ENCODE results near the gene SKIC3. TPM values are rescaled to one million over a fixed set of nuclear protein-coding genes. Genes with fewer than 3 reads are reported as not detected.
A peak's percentile ranks its signal among the peaks of the same experiment; 100 is the strongest.

SKIC3 gene
- total RNA-seq, 1 experiment from 2014 or later: 78.4 TPM

DNA sequence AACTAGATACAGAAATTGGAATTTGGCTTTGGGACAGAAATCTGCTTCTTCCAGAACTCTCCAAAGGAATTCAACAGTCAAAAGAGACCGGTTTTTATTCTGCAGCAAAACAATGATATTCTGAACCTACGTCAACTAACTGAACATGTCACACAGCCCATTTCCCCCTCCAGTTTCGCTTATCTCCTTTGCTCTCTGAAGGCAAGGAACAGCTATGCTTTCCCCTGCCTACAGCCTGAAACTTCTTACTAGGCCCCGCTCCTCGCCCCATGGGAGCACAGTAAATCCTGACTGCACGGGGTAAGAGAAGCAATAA, 488 bp downstream of the SKIC3 start:
- Histone ChIP-seq H3K9me3 (no peaks in the 10 kb centered on the region; the same call in 1 of the 2 replicates), H3K27me3 (replicated peaks; ENCODE audit: control insufficient read depth, insufficient read depth, low read length) (no peaks in the 10 kb centered on the region), H3K36me3 (ENCODE audit: control insufficient read depth, insufficient read depth, low read length) (no peaks in the 10 kb centered on the region), H3K4me3 (ENCODE audit: low read depth, low read length) (peak overlapping the region; percentile 78), H3K4me1 (no peaks in the 10 kb centered on the region)
- intact Hi-C loops (cut with micrococcal nuclease; ENCODE audit: unreplicated experiment): loop anchor here (10.0 kb wide), 1 partner anchor 291 kb away; no protein-coding TSS in a partner anchor
- H3K27ac Mint-ChIP-seq (ENCODE audit: unreplicated experiment): peak overlapping the region; percentile 86
- H3K36me3 Mint-ChIP-seq (ENCODE audit: insufficient read depth, unreplicated experiment): peaks cover 18% of the 10 kb centered on the region
- H3K9me3 Mint-ChIP-seq (ENCODE audit: unreplicated experiment): no peaks in the 10 kb centered on the region
- TSS peak; percentile 60 for BruUV-seq (replicated peaks)
- no peak for TF ChIP-seq CTCF (IDR thresholded peaks at IDR 0.05; ENCODE audit: insufficient read depth in 1 of 2, low read depth in 1 of 2, low read length in 1 of 2, severe bottlenecking in 1 of 2, unreplicated experiment in 1 of 2)
- CTCF ChIA-PET: interaction anchor here (0.7 kb wide), 1 partner anchor 291 kb away, joined by 3 read pairs; no protein-coding TSS in a partner anchor
- POLR2A ChIA-PET: interaction anchor here (1.0 kb wide), 1 partner anchor 92 kb away, joined by 7 read pairs; the partner anchor contains the start of gene RFESD
- peak overlapping the region; percentile 83 for H3K4me3 Mint-ChIP-seq (ENCODE audit: unreplicated experiment)
- peaks cover 20% of the 10 kb centered on the region for H3K4me1 Mint-ChIP-seq (ENCODE audit: low read depth, unreplicated experiment)
- no peak for DNase-seq
- no peaks in the 10 kb centered on the region for H3K27me3 Mint-ChIP-seq (ENCODE audit: insufficient read depth, unreplicated experiment)

GRCh38 chr5:95549030-95549429, 5.7 kb downstream of the SKIC3 start:
- ChIA-PET POLR2A (no interaction called here), CTCF (no interaction called here)
- H3K9me3 Mint-ChIP-seq (ENCODE audit: unreplicated experiment): no peaks in the 10 kb centered on the region
- Histone ChIP-seq H3K4me3 (ENCODE audit: low read depth, low read length) (no peak overlapping the region), H3K9me3 (no peaks in the 10 kb centered on the region), H3K27me3 (replicated peaks; ENCODE audit: control insufficient read depth, insufficient read depth, low read length) (no peaks in the 10 kb centered on the region), H3K4me1 (no peaks in the 10 kb centered on the region), H3K36me3 (ENCODE audit: control insufficient read depth, insufficient read depth, low read length) (no peaks in the 10 kb centered on the region)
- no peak for DNase-seq
- H3K4me1 Mint-ChIP-seq (ENCODE audit: low read depth, unreplicated experiment): peaks cover 14% of the 10 kb centered on the region
- H3K27ac Mint-ChIP-seq (ENCODE audit: unreplicated experiment): no peak overlapping the region
- no TSS peak for BruUV-seq (replicated peaks)
- no peak for TF ChIP-seq CTCF (IDR thresholded peaks at IDR 0.05; ENCODE audit: insufficient read depth in 1 of 2, low read depth in 1 of 2, low read length in 1 of 2, severe bottlenecking in 1 of 2, unreplicated experiment in 1 of 2)
- no peak overlapping the region for H3K4me3 Mint-ChIP-seq (ENCODE audit: unreplicated experiment)
- peaks cover 11% of the 10 kb centered on the region for H3K36me3 Mint-ChIP-seq (ENCODE audit: insufficient read depth, unreplicated experiment)
- no peaks in the 10 kb centered on the region for H3K27me3 Mint-ChIP-seq (ENCODE audit: insufficient read depth, unreplicated experiment)
- intact Hi-C loops (cut with micrococcal nuclease; ENCODE audit: unreplicated experiment): no loop called here

GRCh38 chr5:95543017-95543705, 11.6 kb downstream of the SKIC3 start:
- POLR2A ChIA-PET: no interaction called here
- H3K36me3 Mint-ChIP-seq (ENCODE audit: insufficient read depth, unreplicated experiment): peaks cover 34% of the 10 kb centered on the region
- H3K4me3 ChIP-seq (ENCODE audit: low read depth, low read length): no peak overlapping the region
- no peak overlapping the region for H3K4me3 Mint-ChIP-seq (ENCODE audit: unreplicated experiment)
- H3K4me1 ChIP-seq: no peaks in the 10 kb centered on the region
- no peaks in the 10 kb centered on the region for H3K4me1 Mint-ChIP-seq (ENCODE audit: low read depth, unreplicated experiment)
- H3K27me3 Mint-ChIP-seq (ENCODE audit: insufficient read depth, unreplicated experiment): no peaks in the 10 kb centered on the region
- no peaks in the 10 kb centered on the region for H3K36me3 ChIP-seq (ENCODE audit: control insufficient read depth, insufficient read depth, low read length)
- no peak overlapping the region for H3K27ac Mint-ChIP-seq (ENCODE audit: unreplicated experiment)
- DNase-seq: no peak
- BruUV-seq (replicated peaks): no TSS peak
- no peak for TF ChIP-seq CTCF (IDR thresholded peaks at IDR 0.05; ENCODE audit: insufficient read depth in 1 of 2, low read depth in 1 of 2, low read length in 1 of 2, severe bottlenecking in 1 of 2, unreplicated experiment in 1 of 2)
- no peaks in the 10 kb centered on the region for H3K9me3 ChIP-seq
- intact Hi-C loops (cut with micrococcal nuclease; ENCODE audit: unreplicated experiment): no loop called here
- H3K27me3 ChIP-seq (replicated peaks; ENCODE audit: control insufficient read depth, insufficient read depth, low read length): no peaks in the 10 kb centered on the region
- H3K9me3 Mint-ChIP-seq (ENCODE audit: unreplicated experiment): no peaks in the 10 kb centered on the region
- CTCF ChIA-PET: no interaction called here

Measured in Caco-2 (cell line).